Liver (tissue), 9 donors: ENCODE results near the gene MID1. TPM values are rescaled to one million over a fixed set of nuclear protein-coding genes. Genes with fewer than 3 reads are reported as not detected.

Source experiments
- DNase-seq: peaks from one replicate; pipeline ENCODE4 v3.0.0-alpha.2; 2017; ENCODE audit warnings: low spot score
- H3K27ac ChIP-seq, 2 donors: one replicate each; pipeline ENCODE4 v1.7.0; 2013; ENCODE audit warnings: inconsistent platforms in 2 of 2, low read length in 2 of 2, control low read depth in 1 of 2, low read depth in 1 of 2, mild to moderate bottlenecking in 1 of 2
- H3K27me3 ChIP-seq, 4 donors: one replicate each; pipeline versions ENCODE4 v1.6.1 to v1.7.0; 2013; ENCODE audit warnings: low read length in 3 of 4, inconsistent platforms in 1 of 4, mild to moderate bottlenecking in 1 of 4, moderate library complexity in 1 of 4; ENCODE audit not compliant: control insufficient read depth in 4 of 4, insufficient read depth in 4 of 4
- H3K36me3 ChIP-seq, 4 donors: one replicate each; pipeline versions ENCODE4 v1.6.1 to v1.7.0; 2013; ENCODE audit warnings: low read length in 3 of 4, mild to moderate bottlenecking in 3 of 4, low read depth in 1 of 4, moderate library complexity in 1 of 4; ENCODE audit not compliant: control insufficient read depth in 4 of 4, insufficient read depth in 3 of 4
- H3K4me1 ChIP-seq, 4 donors: one replicate each; pipeline versions ENCODE4 v1.6.1 to v1.7.0; 2013; ENCODE audit warnings: low read length in 3 of 4, mild to moderate bottlenecking in 3 of 4, moderate library complexity in 1 of 4; ENCODE audit not compliant: control insufficient read depth in 4 of 4, insufficient read depth in 4 of 4
- H3K4me3 ChIP-seq, 3 donors: one replicate each; pipeline versions ENCODE4 v1.6.1 to v1.7.0; 2013; ENCODE audit warnings: low read length in 3 of 3, control low read depth in 1 of 3, low read depth in 1 of 3, mild to moderate bottlenecking in 1 of 3
- H3K9ac ChIP-seq, 2 donors: one replicate each; pipeline ENCODE4 v1.7.0; 2013; ENCODE audit warnings: low read length in 2 of 2, mild to moderate bottlenecking in 2 of 2, moderate library complexity in 2 of 2, control low read depth in 1 of 2, low read depth in 1 of 2
- H3K9me3 ChIP-seq, 4 donors: one replicate each; pipeline versions ENCODE4 v1.6.1 to v1.7.0; 2013; ENCODE audit warnings: low read length in 3 of 4; ENCODE audit not compliant: control insufficient read depth in 4 of 4
- ATF3 ChIP-seq: IDR thresholded peaks from 2 replicates; pipeline ENCODE4 v1.6.1; 2016; ENCODE audit warnings: antibody characterized with exemption
- CTCF ChIP-seq: fragments of 150-350 bp; IDR thresholded peaks from 2 replicates; pipeline ENCODE4 v1.5.1; 2017; ENCODE audit warnings: improper control_type of control experiment, low read depth, low read length; ENCODE audit not compliant: missing input control
- EGR1 ChIP-seq, 2 donors: IDR thresholded peaks; 2 replicates each; pipeline ENCODE4 v1.6.1; 2016 to 2018; ENCODE audit warnings: antibody characterized with exemption in 2 of 2, low read depth in 2 of 2
- FOXA1 ChIP-seq: IDR thresholded peaks from 2 replicates; pipeline ENCODE4 v1.6.1; 2016; ENCODE audit warnings: antibody characterized with exemption
- FOXA2 ChIP-seq: IDR thresholded peaks from 2 replicates; pipeline ENCODE4 v1.6.1; 2016; ENCODE audit warnings: antibody characterized with exemption
- GABPA ChIP-seq, 2 donors: IDR thresholded peaks in 1 of 2; conservative IDR thresholded peaks in 1 of 2; 2 replicates each; pipeline ENCODE4 v1.6.1; 2016; ENCODE audit warnings: antibody characterized with exemption in 2 of 2, mild to moderate bottlenecking in 1 of 2, moderate library complexity in 1 of 2
- HNF4A ChIP-seq, 2 donors: conservative IDR thresholded peaks; 2 replicates each; pipeline ENCODE4 v1.6.1; 2016; ENCODE audit warnings: antibody characterized with exemption in 2 of 2, mild to moderate bottlenecking in 2 of 2
- JUND ChIP-seq, 2 donors: IDR thresholded peaks; 2 replicates each; pipeline ENCODE4 v1.6.1; 2016; ENCODE audit warnings: antibody characterized with exemption in 2 of 2
- MAX ChIP-seq: IDR thresholded peaks from 2 replicates; pipeline ENCODE4 v1.6.1; 2016; ENCODE audit warnings: antibody characterized with exemption
- NR2F2 ChIP-seq: IDR thresholded peaks from 2 replicates; pipeline ENCODE4 v1.6.1; 2016; ENCODE audit warnings: antibody characterized with exemption
- RAD21 ChIP-seq, 2 donors: IDR thresholded peaks; 2 replicates each; pipeline ENCODE4 v1.6.1; 2016; ENCODE audit warnings: antibody characterized with exemption in 2 of 2, mild to moderate bottlenecking in 2 of 2
- SP1 ChIP-seq: IDR thresholded peaks from 2 replicates; pipeline ENCODE4 v1.6.1; 2018; ENCODE audit warnings: antibody characterized with exemption, mild to moderate bottlenecking
- TAF1 ChIP-seq: conservative IDR thresholded peaks from 2 replicates; pipeline ENCODE4 v1.6.1; 2016; ENCODE audit warnings: antibody characterized with exemption, mild to moderate bottlenecking
- YY1 ChIP-seq: IDR thresholded peaks from 2 replicates; pipeline ENCODE4 v1.6.1; 2016; ENCODE audit warnings: antibody characterized with exemption, mild to moderate bottlenecking
- WGBS: extraction: QIAGEN DNeasy Blood & Tissue Kit; methylation state at CpG from one replicate; pipeline ENCODE4 v1.1.7; 2013; 5-methylcytosine and 5-hydroxymethylcytosine counted together
- polyA plus RNA-seq, 2 donors: library from polyadenylated mRNA; stranded (reverse) in 1 of 2; unstranded in 1 of 2; fragments of 200-250 nt in 1 of 2; fragments of >200 nt in 1 of 2; fragmentation: Nextera tagmentation in 1 of 2; extraction: Ambion mirVana in 1 of 2; gene quantifications; one replicate each; pipeline versions ENCODE4 v1.2.1 to v1.2.3, GENCODE V29; 2013 to 2015
- total RNA-seq, 2 donors: library from RNA; depleted of rRNA; stranded (reverse); fragments of >200 nt; gene quantifications; one replicate each; pipeline ENCODE4 v1.2.3, GENCODE V29; 2014
- donor health status: healthy.
- donor health status: healthy.
- donor health status: healthy.
- donor health status: healthy.
- donor health status: healthy.

MID1 gene
- total and polyA plus RNA-seq, 4 donors = 1.8 to 7.9 (median 4.2) TPM

- no peak for DNase-seq
- Histone ChIP-seq H3K27ac (no peak overlapping the region), H3K9me3 (peaks cover 0 to 3% (median 0%) of the 10 kb centered on the region in 4 donors), H3K4me3 (no peak overlapping the region), H3K9ac (no peak overlapping the region), H3K36me3 (no peaks in the 10 kb centered on the region), H3K4me1 (no peaks in the 10 kb centered on the region), H3K27me3 (no peaks in the 10 kb centered on the region)
- WGBS = 81% methylated on average over 2 of the region's 2 CpGs
- no peak for TF ChIP-seq HNF4A (conservative IDR thresholded peaks at IDR 0.05)
Measured at GRCh38 chrX:10578527-10578926, 41.9 kb downstream of the MID1 start.

GRCh38 chrX:10577853-10578252 lies 42.5 kb downstream of the MID1 start:
- H3K9ac ChIP-seq = no peak overlapping the region
- H3K36me3 ChIP-seq = no peaks in the 10 kb centered on the region
- no peaks in the 10 kb centered on the region for H3K4me1 ChIP-seq
- no peak overlapping the region for H3K27ac ChIP-seq
- no peak for DNase-seq
- H3K9me3 ChIP-seq = peaks cover 0 to 3% (median 0%) of the 10 kb centered on the region in 4 donors
- 57% methylated on average over 2 of the region's 2 CpGs for WGBS
- H3K4me3 ChIP-seq = no peak overlapping the region
- TF ChIP-seq FOXA1 (no peak), RAD21 (IDR thresholded peaks at IDR 0.05) (no peak), MAX (no peak), FOXA2 (no peak), CTCF (no peak), ATF3 (no peak), NR2F2 (no peak), HNF4A (conservative IDR thresholded peaks at IDR 0.05) (no peak), GABPA (IDR thresholded peaks at IDR 0.05 in 1 of 2, conservative IDR thresholded peaks at IDR 0.05 in 1 of 2) (no peak), TAF1 (no peak), EGR1 (IDR thresholded peaks at IDR 0.05; ENCODE audit: low read depth in 2 of 2) (no peak)
- no peaks in the 10 kb centered on the region for H3K27me3 ChIP-seq

- Histone ChIP-seq H3K4me3 (no peak overlapping the region), H3K36me3 (no peaks in the 10 kb centered on the region), H3K27me3 (no peaks in the 10 kb centered on the region), H3K27ac (no peak overlapping the region), H3K9me3 (peaks cover 0 to 3% (median 0%) of the 10 kb centered on the region in 4 donors), H3K4me1 (no peaks in the 10 kb centered on the region), H3K9ac (no peak overlapping the region)
- TF ChIP-seq JUND (IDR thresholded peaks at IDR 0.05) (no peak), ATF3 (no peak), YY1 (no peak), SP1 (no peak), EGR1 (IDR thresholded peaks at IDR 0.05; ENCODE audit: low read depth in 2 of 2) (no peak), TAF1 (no peak), FOXA1 (no peak)
- 86% methylated on average over 16 of the region's 16 CpGs for WGBS
- DNase-seq = no peak
Measured at GRCh38 chrX:10576777-10577447, 43.5 kb downstream of the MID1 start.
